Endothelial cell of umbilical vein (primary cell): ENCODE data around the gene TIMM8A. TPM values are rescaled to one million over a fixed set of nuclear protein-coding genes. Genes with fewer than 3 reads are reported as not detected.

ENCODE experiments used
- BruUV-seq: library from RNA; stranded (reverse); fragments of 400-500 nt; replicated peaks from 2 replicates; lab custom pipeline; 2021; lab: Mats Ljungman, UMichigan
- CTCF ChIA-PET: fragments of 300-600, 350-600 bp; sonication (Branson Sonifier 250); formaldehyde crosslinking; loops from one replicate; lab custom pipeline; 2021; ENCODE audit warnings: antibody characterized with exemption, inconsistent platforms; lab: Charles Lee
- POLR2A ChIA-PET: fragments of 300-600, 350-600 bp; sonication (Branson Sonifier 250); formaldehyde crosslinking; loops from one replicate; lab custom pipeline; 2021; ENCODE audit warnings: antibody characterized with exemption, inconsistent platforms; lab: Charles Lee
- DNase-seq: peaks from one replicate; pipeline ENCODE4 v3.0.0-alpha.2; 2011; ENCODE audit warnings: low read depth, low spot score
- FAIRE-seq: peaks from 2 replicates; lab custom pipeline; 2011; peaks lifted over from hg19 to GRCh38; lab: Jason Lieb, UNC
- H2AFZ ChIP-seq: 2 replicates; pipeline ENCODE4 v1.6.0; 2012; ENCODE audit warnings: low read depth, low read length, control low read depth, inconsistent platforms
- H3K27ac ChIP-seq: 2 replicates; pipeline ENCODE4 v1.5.1; 2011; ENCODE audit warnings: low read depth, mild to moderate bottlenecking, control low read depth, low read length, moderate library complexity; ENCODE audit not compliant: insufficient read depth
- H3K27me3 ChIP-seq, 2 experiments: 2 replicates each; pipeline versions ENCODE4 v1.6.0 to v1.6.1; 2011; ENCODE audit warnings: low read length in 2 of 2, mixed read lengths in 1 of 2; ENCODE audit not compliant: control insufficient read depth in 2 of 2, insufficient read depth in 2 of 2
- H3K36me3 ChIP-seq, 2 experiments: 2 replicates in 1 of 2; 3 replicates in 1 of 2; pipeline ENCODE4 v1.5.1; 2011; ENCODE audit warnings: low read length in 2 of 2, mild to moderate bottlenecking in 1 of 2, moderate library complexity in 1 of 2; ENCODE audit not compliant: control insufficient read depth in 2 of 2, insufficient read depth in 2 of 2; ENCODE audit errors: extremely low read depth in 1 of 2
- H3K4me1 ChIP-seq: 3 replicates; pipeline ENCODE4 v1.5.1; 2011; ENCODE audit warnings: mild to moderate bottlenecking, low read length; ENCODE audit not compliant: control insufficient read depth, insufficient read depth; ENCODE audit errors: extremely low read depth
- H3K4me2 ChIP-seq: 2 replicates; pipeline ENCODE4 v1.6.1; 2011; ENCODE audit warnings: low read length, control low read depth, mixed read lengths; ENCODE audit not compliant: insufficient read depth
- H3K4me3 ChIP-seq, 3 experiments: fragments of 200-600 bp in 1 of 3; sonication (generic), shearing (Covaris generic) in 1 of 3; replicated peaks in 1 of 3; 2 replicates each; pipeline ENCODE4 v1.5.1; 2011 to 2016; ENCODE audit warnings: control low read depth in 3 of 3, low read length in 3 of 3, mild to moderate bottlenecking in 2 of 3, inconsistent platforms in 1 of 3, low read depth in 1 of 3, moderate library complexity in 1 of 3; ENCODE audit not compliant: insufficient read depth in 1 of 3
- H3K79me2 ChIP-seq: 2 replicates; pipeline ENCODE4 v1.6.0; 2012; ENCODE audit warnings: low read length, inconsistent platforms; ENCODE audit not compliant: control insufficient read depth, insufficient read depth
- H3K9ac ChIP-seq: replicated peaks from 2 replicates; pipeline ENCODE3; 2011; ENCODE audit warnings: low read length, control low read depth; ENCODE audit not compliant: insufficient read depth; ENCODE audit errors: extremely low read depth
- H3K9me1 ChIP-seq: replicated peaks from 3 replicates; pipeline ENCODE4 v1.6.0; 2011; ENCODE audit warnings: mild to moderate bottlenecking, low read length; ENCODE audit not compliant: control insufficient read depth, insufficient read depth; ENCODE audit errors: extremely low read depth
- H3K9me3 ChIP-seq: replicated peaks from 2 replicates; pipeline ENCODE4 v1.5.1; 2012; ENCODE audit warnings: low read length, inconsistent platforms; ENCODE audit not compliant: control insufficient read depth, insufficient read depth
- H4K20me1 ChIP-seq: replicated peaks from 2 replicates; pipeline ENCODE3; 2011; ENCODE audit warnings: mild to moderate bottlenecking, low read length; ENCODE audit not compliant: control insufficient read depth, insufficient read depth; ENCODE audit errors: extremely low read depth
- EZH2 ChIP-seq: IDR thresholded peaks from 2 replicates; pipeline ENCODE4 v1.6.1; 2012; ENCODE audit warnings: borderline replicate concordance, low read depth, mild to moderate bottlenecking, moderate library complexity, low read length, inconsistent platforms; ENCODE audit not compliant: severe bottlenecking
- FOS ChIP-seq: IDR thresholded peaks from 2 replicates; pipeline ENCODE4 v1.6.1; 2011; ENCODE audit warnings: mild to moderate bottlenecking, low read length, moderate library complexity, borderline replicate concordance; ENCODE audit not compliant: insufficient read depth
- GATA2 ChIP-seq: IDR thresholded peaks from 2 replicates; pipeline ENCODE4 v1.7.0; 2011; ENCODE audit warnings: low read depth, mild to moderate bottlenecking, moderate library complexity, mixed read lengths, low read length; ENCODE audit not compliant: insufficient read length, insufficient read depth
- JUN ChIP-seq: IDR thresholded peaks from 2 replicates; pipeline ENCODE4 v1.6.1; 2011; ENCODE audit warnings: borderline replicate concordance, low read depth; ENCODE audit not compliant: insufficient read length, insufficient read depth
- MYC ChIP-seq: IDR thresholded peaks from one replicate; pipeline ENCODE4 v1.6.1; 2011; ENCODE audit warnings: mild to moderate bottlenecking, low read depth, low read length
- POLR2A ChIP-seq: IDR thresholded peaks from 2 replicates; pipeline ENCODE4 v1.6.1; 2012; ENCODE audit warnings: low read depth, mild to moderate bottlenecking, control low read depth, low read length
- POLR2AphosphoS5 ChIP-seq: IDR thresholded peaks from 2 replicates; pipeline ENCODE4 v1.6.1; 2012; ENCODE audit warnings: low read depth, mild to moderate bottlenecking, control low read depth, low read length, moderate library complexity; ENCODE audit not compliant: insufficient read depth
- dilution Hi-C: fragments of 300-500 bp; cut with MboI; formaldehyde crosslinking; loops from one replicate; pipeline ENCODE4 v1.15.0; 2019; ENCODE audit warnings: low sequenced_read_pairs; ENCODE audit not compliant: extremely low pct_ligation_motif_present
- intact Hi-C: fragments of 100-400 bp; cut with micrococcal nuclease; formaldehyde crosslinking; loops from one replicate; pipeline ENCODE4 v1.10.0; 2022
- polyA plus RNA-seq, 4 experiments: library from polyadenylated mRNA; depleted of rRNA in 3 of 4; stranded (reverse) in 3 of 4; unstranded in 1 of 4; fragments of >200 nt; gene quantifications; 2 replicates each; pipeline versions ENCODE4 v1.2.1 to v1.2.3, GENCODE V29; 2011 to 2012; ENCODE audit warnings: missing spikeins in 1 of 4
- total RNA-seq: library from RNA; stranded (reverse); gene quantifications from 2 replicates; pipeline ENCODE4 v1.2.3, GENCODE V29; 2021
- TF ChIP-seq, protein P1 (sequence below): IDR thresholded peaks from 2 replicates; pipeline ENCODE4 v1.6.1; 2011; ENCODE audit not compliant: insufficient read depth, insufficient read length
- TF ChIP-seq, protein P2 (sequence below), 2 donors: IDR thresholded peaks; 1 replicate in 1 of 2; 2 replicates in 1 of 2; pipeline ENCODE4 v1.5.1; 2011; ENCODE audit warnings: low read length in 2 of 2, mild to moderate bottlenecking in 2 of 2, moderate library complexity in 2 of 2, control low read depth in 1 of 2, inconsistent platforms in 1 of 2, low read depth in 1 of 2; ENCODE audit not compliant: insufficient read depth in 1 of 2; ENCODE audit errors: extremely low read depth in 1 of 2

TIMM8A gene
- total and polyA plus RNA-seq, 2 donors (not counting 3 experiments of a cell fraction or from before 2014, with no cell fraction given), result 10.9 to 17.5 TPM

DNA sequence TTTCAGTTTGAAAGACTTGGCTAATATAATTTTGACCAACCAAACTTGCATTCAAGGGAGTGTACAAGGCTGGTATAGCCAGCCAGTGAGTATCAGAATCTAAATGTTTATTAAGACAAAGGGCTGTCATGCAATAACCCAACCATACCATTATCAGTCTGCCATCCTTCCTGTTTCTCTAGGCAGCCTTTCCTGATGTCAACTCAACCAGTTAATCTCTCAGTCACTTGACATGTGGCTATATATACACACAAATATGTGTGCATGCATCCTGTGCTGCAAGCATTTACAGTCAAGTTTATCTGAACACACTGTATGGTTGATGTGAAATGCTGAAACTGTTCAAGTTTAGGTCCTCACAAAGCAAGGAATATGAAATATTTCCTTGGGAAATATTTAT, 20.3 kb upstream of the TIMM8A start:
- DNase-seq, result no peak
- TF ChIP-seq MYC (no peak), GATA2 (no peak), JUN (no peak), FOS (no peak), POLR2A (no peak), POLR2AphosphoS5 (no peak)
- TF ChIP-seq, protein P1, sequence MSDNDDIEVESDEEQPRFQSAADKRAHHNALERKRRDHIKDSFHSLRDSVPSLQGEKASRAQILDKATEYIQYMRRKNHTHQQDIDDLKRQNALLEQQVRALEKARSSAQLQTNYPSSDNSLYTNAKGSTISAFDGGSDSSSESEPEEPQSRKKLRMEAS, result no peak
- H4K20me1 ChIP-seq, result no peaks in the 10 kb centered on the region
- no peaks in the 10 kb centered on the region for H3K79me2 ChIP-seq
- no peak overlapping the region for H3K4me2 ChIP-seq
- no peak for FAIRE-seq
- POLR2A ChIA-PET, result no interaction called here
- CTCF ChIA-PET, result no interaction called here
- BruUV-seq, result no TSS peak
- no peaks in the 10 kb centered on the region for H3K4me1 ChIP-seq
- intact Hi-C loops, result no loop called here
- H3K4me3 ChIP-seq, result no peak overlapping the region
- H3K27ac ChIP-seq, result no peak overlapping the region
- no peaks in the 10 kb centered on the region for H3K36me3 ChIP-seq
- H3K9me1 ChIP-seq, result no peaks in the 10 kb centered on the region
- H3K9me3 ChIP-seq, result no peaks in the 10 kb centered on the region
- no peak overlapping the region for H2AFZ ChIP-seq
- dilution Hi-C loops, result no loop called here
- no peaks in the 10 kb centered on the region for H3K27me3 ChIP-seq
- H3K9ac ChIP-seq, result no peak overlapping the region

DNA sequence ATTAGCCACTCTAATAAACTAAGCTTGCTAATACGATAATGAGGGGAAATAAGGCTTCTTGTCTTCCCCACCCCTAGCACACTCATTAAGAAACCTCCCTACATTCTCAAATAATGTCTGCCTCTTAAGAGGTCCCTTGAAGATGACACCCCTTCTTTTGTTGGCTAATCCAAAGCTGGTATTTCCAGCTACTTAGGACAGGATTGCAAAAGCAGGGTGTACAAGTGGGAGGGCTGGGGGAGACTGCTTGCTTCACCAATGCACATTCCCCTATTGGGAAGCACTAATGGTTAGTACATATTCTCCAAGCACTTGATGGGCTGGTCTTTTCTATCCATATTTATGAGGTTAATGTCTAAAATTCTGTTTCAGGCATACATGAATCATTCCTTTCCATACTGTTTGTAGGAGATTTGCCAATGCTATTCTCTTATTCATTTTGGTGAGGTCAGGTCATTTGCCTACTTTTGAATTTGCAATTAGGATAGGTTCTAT, 16.8 kb upstream of the TIMM8A start:
- intact Hi-C loops, result no loop called here
- H3K27ac ChIP-seq, result no peak overlapping the region
- H3K79me2 ChIP-seq, result no peaks in the 10 kb centered on the region
- no peak overlapping the region for H2AFZ ChIP-seq
- no peak overlapping the region for H3K9ac ChIP-seq
- no peaks in the 10 kb centered on the region for H3K9me3 ChIP-seq
- H3K4me1 ChIP-seq, result no peaks in the 10 kb centered on the region
- H3K36me3 ChIP-seq, result no peaks in the 10 kb centered on the region
- no peak for DNase-seq
- TF ChIP-seq MYC (no peak), JUN (no peak), FOS (no peak), GATA2 (no peak), EZH2 (no peak), POLR2AphosphoS5 (no peak), POLR2A (no peak)
- TF ChIP-seq, protein P1, result no peak
- TF ChIP-seq, protein P2, sequence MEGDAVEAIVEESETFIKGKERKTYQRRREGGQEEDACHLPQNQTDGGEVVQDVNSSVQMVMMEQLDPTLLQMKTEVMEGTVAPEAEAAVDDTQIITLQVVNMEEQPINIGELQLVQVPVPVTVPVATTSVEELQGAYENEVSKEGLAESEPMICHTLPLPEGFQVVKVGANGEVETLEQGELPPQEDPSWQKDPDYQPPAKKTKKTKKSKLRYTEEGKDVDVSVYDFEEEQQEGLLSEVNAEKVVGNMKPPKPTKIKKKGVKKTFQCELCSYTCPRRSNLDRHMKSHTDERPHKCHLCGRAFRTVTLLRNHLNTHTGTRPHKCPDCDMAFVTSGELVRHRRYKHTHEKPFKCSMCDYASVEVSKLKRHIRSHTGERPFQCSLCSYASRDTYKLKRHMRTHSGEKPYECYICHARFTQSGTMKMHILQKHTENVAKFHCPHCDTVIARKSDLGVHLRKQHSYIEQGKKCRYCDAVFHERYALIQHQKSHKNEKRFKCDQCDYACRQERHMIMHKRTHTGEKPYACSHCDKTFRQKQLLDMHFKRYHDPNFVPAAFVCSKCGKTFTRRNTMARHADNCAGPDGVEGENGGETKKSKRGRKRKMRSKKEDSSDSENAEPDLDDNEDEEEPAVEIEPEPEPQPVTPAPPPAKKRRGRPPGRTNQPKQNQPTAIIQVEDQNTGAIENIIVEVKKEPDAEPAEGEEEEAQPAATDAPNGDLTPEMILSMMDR (IDR thresholded peaks at IDR 0.05; ENCODE audit: extremely low read depth in 1 of 2, insufficient read depth in 1 of 2, low read depth in 1 of 2, low read length in 2 of 2), result no peak
- no peaks in the 10 kb centered on the region for H4K20me1 ChIP-seq
- POLR2A ChIA-PET, result no interaction called here
- CTCF ChIA-PET, result no interaction called here
- dilution Hi-C loops, result no loop called here
- no peak overlapping the region for H3K4me2 ChIP-seq
- H3K27me3 ChIP-seq, result no peaks in the 10 kb centered on the region
- no peak for FAIRE-seq
- no TSS peak for BruUV-seq
- H3K4me3 ChIP-seq, result no peak overlapping the region
- no peaks in the 10 kb centered on the region for H3K9me1 ChIP-seq
